TTC549 (cell line): ENCODE data around the gene HMG20B.
"Not testable (repeated sequence)": the region's sequence is repeated elsewhere in the genome, so short reads cannot be mapped to it uniquely, and the experiment has no call there.

ENCODE experiments used
- FAIRE-seq: peaks from 2 replicates; lab custom pipeline; 2012; peaks lifted over from hg19 to GRCh38; lab: Jason Lieb, UNC

HMG20B gene

GRCh38 chr19:3556978-3557460 lies 15.7 kb upstream of the HMG20B start:
- FAIRE-seq: no peak

DNA sequence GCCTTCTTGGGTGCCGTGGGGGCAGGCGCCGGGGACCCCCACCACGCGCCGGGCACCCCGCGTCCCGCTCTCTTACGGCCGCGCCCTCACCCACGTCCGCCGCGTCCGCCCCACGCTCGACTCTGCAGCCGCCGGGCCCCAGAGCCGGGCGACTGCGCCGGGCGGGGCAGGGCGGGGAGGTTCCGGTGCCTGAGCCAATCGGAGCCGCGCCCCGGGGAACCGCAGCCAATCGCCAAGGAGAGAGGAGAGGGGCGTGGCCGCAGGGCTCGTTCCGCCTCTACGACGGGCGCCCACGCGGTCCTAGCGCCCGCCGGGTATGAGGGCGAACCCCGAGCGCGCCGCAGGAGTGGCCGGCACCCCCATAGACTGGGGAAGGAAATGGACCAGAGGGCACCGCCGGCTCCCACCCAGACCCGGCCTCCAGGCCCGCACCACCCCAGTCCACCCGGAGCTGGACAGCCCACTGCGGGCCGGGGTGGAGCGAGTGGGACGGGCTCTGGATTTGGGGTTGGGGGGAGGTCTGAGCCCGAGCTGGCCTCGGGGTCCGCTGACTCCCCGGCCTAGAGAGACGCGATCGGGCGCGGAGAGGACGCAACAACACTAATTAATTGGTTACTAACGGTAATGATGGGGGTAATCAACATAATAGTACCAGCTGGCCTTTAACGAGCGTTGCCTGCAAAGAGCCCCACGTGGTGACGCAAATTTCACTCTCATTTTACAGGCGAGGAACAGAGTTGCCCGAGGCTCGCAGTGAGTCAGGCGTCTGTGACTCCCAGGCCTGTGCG lies 15.1 kb upstream of the HMG20B start, which contains the start of gene MFSD12:
TSS of gene MFSD12 (minus strand) at position 126 of the 788 bp plus-strand sequence. CDS start 183 bp downstream, outside the sequence.
- FAIRE-seq: no peak

- FAIRE-seq: no peak
Observed at GRCh38 chr19:3563709-3564524, 8.8 kb upstream of the HMG20B start.

DNA sequence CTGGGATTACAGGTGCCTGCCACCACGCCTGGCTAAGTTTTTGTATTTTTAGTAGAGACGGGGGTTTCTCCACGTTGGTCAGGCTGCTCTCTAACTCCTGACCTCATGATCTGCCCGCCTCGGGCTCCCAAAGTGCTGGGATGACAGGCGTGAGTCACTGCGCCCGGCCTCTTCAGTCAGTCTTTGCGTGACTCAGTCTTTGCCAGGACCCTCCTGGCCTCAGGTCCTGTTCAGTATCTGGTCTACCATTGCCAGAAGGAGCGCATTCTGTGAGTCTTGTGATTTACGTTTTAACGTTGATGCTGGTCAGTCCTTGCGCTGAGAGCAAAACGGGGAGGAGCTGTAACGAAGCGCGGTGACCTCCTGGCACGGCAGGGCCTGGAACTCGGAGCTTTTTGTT lies 7.6 kb upstream of the HMG20B start:
- no peak for FAIRE-seq

- FAIRE-seq: not testable (repeated sequence)
Observed at GRCh38 chr19:3570042-3570441, 2.7 kb upstream of the HMG20B start.

- no peak for FAIRE-seq
Observed at GRCh38 chr19:3570606-3571011, 2.1 kb upstream of the HMG20B start.

- peak; percentile 95 for FAIRE-seq
Observed at GRCh38 chr19:3572132-3572854, 451 bp upstream of the HMG20B start.

- no peak for FAIRE-seq
Observed at GRCh38 chr19:3573162-3573857, 566 bp downstream of the HMG20B start.

DNA sequence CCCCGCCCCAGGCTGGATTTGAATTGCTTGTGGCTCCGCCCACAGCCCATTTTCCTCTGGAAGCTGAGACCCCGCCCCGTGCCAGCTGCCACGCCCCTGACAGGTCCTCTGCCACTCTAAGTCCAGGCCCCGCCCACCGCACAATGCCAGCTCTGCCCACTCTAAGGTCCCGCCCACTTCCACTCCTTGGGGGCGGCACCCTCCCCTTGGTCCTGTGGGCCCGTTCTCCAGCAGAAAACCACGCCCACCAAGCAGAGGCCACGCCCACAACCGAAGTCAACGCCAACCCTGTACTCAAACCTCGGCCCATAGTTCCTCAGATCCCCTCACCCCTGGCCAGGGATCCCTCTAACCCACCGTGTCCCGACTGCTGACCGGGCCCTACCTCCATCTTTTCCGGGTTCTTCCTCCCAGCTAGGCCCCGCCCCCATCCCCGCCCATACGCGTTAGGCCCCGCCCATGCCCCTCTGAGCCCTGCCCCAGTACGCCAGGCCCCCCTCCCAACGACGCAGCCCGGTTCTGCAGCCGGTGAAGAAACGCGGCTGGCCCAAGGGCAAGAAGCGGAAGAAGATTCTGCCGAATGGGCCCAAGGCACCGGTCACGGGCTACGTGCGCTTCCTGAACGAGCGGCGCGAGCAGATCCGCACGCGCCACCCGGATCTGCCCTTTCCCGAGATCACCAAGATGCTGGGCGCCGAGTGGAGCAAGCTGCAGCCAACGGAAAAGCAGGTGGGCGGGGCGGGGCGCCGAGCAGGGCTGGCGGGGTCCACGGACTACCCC lies 1.3 kb downstream of the HMG20B start:
- peak; percentile 43 for FAIRE-seq

GRCh38 chr19:3575260-3575741 lies 2.6 kb downstream of the HMG20B start:
- FAIRE-seq: no peak

- FAIRE-seq: no peak
Observed at GRCh38 chr19:3575949-3576673, 3.4 kb downstream of the HMG20B start.

GRCh38 chr19:3576696-3577443 lies 4.1 kb downstream of the HMG20B start:
- FAIRE-seq: no peak

DNA sequence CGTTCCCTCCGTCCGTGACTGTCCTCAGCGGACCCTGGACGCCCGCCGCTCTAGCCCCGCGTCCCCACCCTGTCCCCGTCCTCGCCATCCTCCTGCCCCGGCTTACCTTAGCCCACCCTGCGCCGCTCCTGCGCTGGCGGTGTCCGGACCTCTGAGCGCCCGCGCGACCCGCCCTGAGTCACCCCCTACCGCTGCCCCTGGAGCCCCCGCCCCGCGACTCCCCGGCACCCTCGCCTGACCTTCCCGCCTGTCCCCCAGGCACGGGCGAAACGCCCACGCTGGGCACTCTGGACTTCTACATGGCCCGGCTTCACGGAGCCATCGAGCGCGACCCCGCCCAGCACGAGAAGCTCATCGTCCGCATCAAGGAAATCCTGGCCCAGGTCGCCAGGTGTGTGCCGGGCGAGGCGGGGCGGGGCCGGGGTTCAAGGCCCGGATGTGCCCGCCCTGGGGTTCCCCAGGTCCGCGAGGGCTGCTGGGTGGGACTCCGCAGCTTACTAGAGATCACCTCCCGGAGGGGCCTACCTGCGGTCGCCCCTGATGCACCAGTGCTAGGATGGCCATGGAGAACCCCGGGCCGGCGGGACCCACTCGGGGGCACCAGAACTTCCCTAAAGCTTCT lies 5.1 kb downstream of the HMG20B start:
- FAIRE-seq: no peak

DNA sequence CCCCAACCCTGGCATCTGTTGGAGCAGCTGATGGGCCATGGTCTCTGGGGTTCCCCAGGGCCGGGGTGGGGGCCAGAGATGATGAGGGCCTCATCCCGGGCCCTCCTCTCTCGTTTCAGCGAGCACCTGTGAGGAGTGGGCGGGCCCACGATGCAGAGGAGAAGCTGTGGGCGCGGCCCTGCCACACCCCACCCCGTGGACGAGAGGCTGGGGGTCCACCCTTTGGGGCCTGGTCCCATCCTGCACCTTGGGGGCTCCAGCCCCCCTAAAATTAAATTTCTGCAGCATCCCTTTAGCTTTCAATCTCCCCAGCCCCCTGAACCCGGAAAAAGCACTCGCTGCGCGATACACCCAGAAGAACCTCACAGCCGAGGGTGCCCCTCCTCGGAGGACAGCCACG lies 5.6 kb downstream of the HMG20B start:
- no peak for FAIRE-seq

GRCh38 chr19:3580156-3580934 lies 7.6 kb downstream of the HMG20B start:
- no peak for FAIRE-seq

DNA sequence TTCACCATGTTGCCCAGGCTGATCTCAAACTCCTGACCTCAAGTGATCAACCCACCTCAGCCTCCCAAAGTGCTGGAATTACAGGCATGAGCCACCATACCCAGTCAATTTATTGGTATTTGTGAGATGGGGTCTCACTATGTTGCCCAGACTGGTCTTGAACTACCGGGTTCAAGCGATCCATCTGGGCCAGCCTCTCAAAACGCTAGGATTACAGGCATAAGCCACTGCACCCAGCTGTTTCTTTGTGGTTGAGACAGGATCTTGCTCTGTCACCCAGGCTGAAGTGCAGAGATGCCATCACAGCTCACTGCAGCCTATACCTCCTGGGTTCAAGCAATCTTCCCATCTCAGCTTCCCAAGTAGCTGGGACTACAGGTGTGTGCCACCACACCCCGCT lies 9.0 kb downstream of the HMG20B start:
- FAIRE-seq: not testable (repeated sequence)

GRCh38 chr19:3584036-3584802 lies 11.5 kb downstream of the HMG20B start:
- not testable (repeated sequence) for FAIRE-seq
